GM11168 (cell line): ENCODE measurements around the gene NINL.

Experiments
- in situ Hi-C: fragments of 300-500 bp; cut with MboI; formaldehyde crosslinking; loops from one replicate; pipeline ENCODE4 v1.12.0; 2022; ENCODE audit warnings: low sequenced_read_pairs; ENCODE audit not compliant: unreplicated experiment

The NINL gene

DNA sequence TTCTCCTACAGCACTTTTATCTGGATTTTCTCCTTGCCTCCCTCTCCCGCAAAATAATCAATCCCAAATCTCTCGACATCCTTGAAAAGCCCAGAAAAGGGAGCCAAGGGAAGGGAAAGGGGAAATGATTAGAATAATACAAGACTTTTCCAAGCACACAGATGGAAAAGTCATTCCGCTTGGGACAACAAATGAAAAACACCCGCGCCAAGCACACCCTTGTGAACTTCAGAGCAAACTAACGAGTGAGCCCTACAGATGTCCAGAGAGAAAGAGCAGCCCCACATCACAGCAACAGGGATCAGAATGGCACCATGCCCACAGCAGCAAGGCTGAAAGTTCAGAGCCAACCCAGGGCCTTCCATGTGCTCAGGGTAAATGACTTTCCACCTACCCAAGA is 49.6 kb downstream of the NINL start:
- in situ Hi-C loops, result no loop called here

DNA sequence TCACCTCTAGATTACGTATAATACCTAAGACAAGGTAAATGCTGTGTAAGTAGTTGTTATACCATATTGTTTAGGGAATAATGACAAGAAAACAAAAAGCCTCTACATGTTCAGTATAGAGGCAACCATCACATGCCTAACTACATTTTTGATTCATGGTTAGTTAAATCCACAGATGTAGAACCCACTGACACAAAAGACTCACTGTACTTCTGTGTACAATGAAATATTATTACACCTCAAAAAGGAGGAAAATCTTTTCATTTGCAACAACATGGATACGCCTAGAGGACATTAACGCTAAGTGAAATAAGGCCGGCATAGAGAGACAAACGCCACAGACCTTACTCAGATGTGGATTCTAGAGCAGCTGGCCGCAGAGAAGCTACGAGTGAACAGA is 50.5 kb downstream of the NINL start:
- in situ Hi-C loops, result no loop called here

DNA sequence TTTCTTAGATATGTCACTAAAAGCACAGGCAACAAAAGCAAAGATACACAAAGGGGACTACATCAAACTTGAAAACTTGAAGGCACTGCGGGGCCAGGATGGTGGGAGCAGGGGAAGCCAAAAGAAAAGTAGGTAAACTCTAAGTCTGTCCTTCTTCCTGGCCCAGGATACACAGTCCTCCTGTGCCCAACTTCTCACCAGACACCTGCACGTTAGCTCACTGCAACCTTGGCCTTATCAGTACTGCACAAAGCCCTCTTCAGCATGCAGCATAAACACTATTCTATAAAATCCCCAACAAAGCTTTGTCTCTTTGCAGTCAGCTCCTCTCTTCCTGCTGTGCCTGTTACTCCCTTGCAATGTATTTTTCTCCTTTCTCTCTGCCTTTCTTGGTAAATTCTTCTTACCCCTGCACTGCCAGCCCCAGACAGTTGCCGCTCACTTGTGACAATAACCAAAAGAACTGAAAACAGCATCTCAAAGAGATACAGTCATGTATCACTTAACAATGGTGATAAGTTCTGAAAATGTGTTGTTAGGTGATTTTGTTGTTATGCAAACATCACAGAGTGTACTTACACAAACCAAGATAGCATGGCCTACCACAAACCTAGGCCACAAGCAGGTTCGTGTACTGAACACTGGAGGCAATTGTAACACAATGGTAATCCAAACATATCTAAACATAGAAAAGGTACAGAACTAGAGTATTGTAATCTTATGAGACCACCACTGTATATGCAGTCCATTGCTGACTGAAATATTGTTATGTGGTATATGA is 51.2 kb downstream of the NINL start:
- in situ Hi-C loops, result no loop called here

GRCh38 chr20:25532971-25533391 is 52.4 kb downstream of the NINL start:
- in situ Hi-C loops, result no loop called here

DNA sequence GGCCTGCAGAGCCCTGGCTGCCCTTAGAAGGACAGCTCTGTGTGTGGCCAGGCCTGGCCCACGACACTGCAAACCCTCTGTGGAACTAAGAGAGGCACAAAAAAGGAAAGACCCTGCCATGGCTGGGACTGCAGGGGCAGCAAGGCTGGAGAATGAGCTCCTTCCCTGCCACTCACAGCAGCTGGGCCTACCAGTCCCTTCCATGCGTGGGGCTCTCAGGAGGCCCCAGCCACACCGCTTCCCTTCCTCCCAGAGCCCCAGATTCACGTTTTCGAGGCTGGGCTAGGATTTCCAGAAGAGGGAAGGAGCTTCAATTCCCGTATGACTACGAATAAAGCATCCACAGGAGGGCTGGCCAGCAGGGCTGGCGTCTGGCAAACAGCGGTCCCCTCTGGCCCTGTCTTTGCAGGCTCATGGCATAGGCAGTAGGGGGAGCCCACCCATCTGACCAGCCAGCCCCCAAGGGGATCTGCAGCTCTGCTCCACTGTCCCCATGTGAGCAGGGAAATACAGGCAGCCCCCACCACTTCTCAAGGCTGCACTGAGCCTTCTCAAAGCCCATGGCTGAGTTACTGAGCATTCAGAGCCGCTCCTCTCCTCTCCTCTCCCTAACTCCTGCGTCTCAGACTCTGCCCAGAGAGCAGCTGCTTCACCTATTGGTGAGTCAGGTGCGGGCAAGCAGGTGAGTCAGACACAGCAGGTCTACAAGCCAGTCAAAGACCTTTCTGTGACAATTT is 53.1 kb downstream of the NINL start:
- in situ Hi-C loops, result no loop called here

- in situ Hi-C loops, result no loop called here
Measured at GRCh38 chr20:25529295-25529951, 55.9 kb downstream of the NINL start.

DNA sequence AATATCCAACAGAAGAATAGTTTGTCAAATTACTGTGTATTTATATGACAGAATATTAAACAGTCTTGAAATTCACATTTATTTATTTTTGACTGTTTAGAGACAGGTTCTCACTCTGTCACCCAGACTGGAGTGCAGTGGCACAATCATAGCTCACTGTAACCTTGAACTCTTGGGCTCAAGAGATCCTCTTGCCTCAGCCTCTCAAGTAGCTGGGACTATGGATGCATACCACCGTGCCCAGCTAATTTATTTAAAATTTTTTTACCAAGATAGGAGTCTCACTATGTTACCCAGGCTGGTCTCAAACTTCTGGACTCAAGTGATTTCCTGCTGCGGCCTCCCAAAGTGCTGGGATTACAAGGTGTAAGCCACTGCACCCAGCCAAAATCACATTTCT is 57.4 kb downstream of the NINL start:
- in situ Hi-C loops, result no loop called here

- in situ Hi-C loops, result no loop called here
Measured at GRCh38 chr20:25526446-25526845, 58.9 kb downstream of the NINL start.

- in situ Hi-C loops, result no loop called here
Measured at GRCh38 chr20:25525867-25526266, 59.5 kb downstream of the NINL start.

DNA sequence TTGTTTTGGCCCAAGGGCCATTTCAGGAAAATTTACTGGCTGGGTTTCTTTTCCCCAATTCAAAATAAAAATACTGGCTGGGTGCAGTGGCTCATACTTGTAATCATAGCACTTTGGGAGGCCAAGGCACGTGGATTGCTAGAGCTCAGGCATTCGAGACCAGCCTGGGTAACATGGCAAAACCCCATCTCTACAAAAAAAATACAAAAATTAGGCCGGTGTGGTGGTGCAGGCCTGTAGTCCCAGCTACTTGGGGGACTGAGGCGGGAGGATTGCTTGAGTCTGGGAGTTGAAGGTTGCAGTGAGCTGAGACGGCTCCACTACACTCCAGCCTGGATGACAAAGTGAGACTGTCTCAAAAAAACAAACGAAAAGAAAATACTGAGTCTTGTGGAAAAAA is 60.0 kb downstream of the NINL start:
- in situ Hi-C loops, result no loop called here

GRCh38 chr20:25521382-25521781 is 63.9 kb downstream of the NINL start:
- in situ Hi-C loops, result no loop called here

DNA sequence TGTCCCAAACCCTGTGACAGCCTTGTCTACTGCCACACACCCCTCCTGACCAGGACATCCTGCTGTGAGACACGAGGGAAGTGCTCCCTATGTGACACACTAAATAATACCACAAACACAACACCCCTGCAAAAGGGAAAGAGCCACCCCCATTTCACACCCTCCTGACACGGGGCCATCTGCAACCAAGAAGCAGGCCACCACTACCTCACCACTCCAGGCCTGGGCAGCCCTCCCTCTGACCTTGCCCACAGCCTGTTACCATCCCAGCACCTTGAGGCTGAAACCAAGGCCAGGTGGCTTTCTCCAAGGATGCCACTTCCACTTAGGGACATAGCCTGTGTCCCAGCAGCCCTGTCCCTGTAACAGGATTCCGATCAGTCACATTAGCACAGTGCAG is 68.2 kb downstream of the NINL start:
- in situ Hi-C loops, result no loop called here

- in situ Hi-C loops, result no loop called here
Measured at GRCh38 chr20:25514747-25515340, 70.5 kb downstream of the NINL start.

DNA sequence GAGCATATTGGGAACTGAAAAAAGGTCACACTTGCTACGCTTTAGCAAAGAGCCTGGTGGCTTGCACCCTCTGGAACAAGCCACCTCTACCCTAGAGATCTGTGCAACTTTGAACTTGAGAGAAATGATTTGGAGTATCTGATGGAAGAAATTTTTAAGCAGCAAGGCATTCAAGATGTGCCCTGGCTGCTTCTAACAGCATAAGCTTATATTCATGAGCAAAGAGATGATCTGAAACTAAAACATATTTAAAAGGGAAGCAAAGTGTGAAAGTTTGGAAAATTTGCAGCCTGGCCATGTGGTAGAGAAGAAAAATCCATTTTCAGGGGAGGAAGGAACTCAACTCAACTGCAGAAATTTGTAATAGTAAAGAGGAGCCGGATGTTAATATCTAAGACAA is 71.1 kb downstream of the NINL start:
- in situ Hi-C loops, result no loop called here

DNA sequence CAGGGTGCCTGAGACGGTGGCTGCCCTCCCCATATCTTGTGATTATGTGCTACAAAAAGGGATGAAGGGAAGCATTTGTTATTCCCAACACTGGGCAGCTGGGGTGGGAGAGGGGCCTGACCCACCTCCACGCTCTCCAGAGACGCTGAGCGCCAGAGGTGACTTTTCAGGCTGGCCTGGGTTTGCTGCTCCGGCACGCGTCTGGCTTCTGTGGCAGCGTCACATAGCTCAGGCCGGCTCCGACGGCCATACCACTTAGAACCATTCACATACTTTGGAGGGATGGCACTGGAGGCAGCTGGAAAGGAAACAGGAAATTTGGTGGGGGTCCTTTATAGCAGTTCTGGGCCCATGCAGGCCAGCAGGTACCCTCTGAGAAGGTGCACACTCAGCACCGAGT is 72.6 kb downstream of the NINL start:
- in situ Hi-C loops, result no loop called here

DNA sequence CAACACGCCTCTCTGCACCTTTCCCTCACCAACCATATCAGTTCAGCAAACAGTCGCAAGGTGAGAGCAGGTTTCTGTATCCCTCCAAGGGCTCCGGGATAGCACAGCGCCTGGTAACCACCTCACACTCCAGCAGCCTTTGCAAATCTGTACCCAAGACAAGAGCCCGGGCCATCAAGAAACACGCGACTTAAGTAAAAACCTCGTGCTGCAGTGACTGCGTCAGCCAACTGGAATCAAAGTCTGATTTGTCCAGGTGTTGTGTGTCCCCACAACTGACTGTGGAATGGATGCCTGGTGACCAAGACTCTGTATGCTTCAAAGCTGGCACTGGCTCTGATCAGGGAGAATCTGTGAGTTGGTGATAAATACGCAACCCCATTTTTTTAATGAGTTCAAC is 74.1 kb downstream of the NINL start:
- in situ Hi-C loops, result no loop called here

- in situ Hi-C loops, result no loop called here
Measured at GRCh38 chr20:25510721-25511120, 74.6 kb downstream of the NINL start.

DNA sequence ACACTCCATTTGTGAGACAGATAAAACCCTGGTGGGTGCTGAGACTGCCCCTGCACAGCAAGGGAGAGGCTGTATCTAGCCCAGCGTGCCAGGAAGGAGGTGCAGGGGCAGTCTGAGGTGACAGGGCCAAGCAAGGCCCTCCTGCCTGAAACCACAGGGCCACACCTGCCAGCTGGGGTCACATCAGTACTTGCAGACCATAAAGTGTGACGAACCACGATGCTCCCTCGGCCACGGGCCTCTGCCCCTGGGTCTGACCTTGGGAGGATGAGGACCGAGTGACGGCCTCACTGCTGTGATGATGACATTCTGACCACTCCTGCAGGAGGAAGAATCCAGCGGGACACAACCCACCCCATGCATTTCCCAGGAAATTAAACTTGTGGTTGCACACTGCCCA is 75.1 kb downstream of the NINL start:
- in situ Hi-C loops, result no loop called here

- in situ Hi-C loops, result no loop called here
Measured at GRCh38 chr20:25509084-25509483, 76.2 kb downstream of the NINL start.

DNA sequence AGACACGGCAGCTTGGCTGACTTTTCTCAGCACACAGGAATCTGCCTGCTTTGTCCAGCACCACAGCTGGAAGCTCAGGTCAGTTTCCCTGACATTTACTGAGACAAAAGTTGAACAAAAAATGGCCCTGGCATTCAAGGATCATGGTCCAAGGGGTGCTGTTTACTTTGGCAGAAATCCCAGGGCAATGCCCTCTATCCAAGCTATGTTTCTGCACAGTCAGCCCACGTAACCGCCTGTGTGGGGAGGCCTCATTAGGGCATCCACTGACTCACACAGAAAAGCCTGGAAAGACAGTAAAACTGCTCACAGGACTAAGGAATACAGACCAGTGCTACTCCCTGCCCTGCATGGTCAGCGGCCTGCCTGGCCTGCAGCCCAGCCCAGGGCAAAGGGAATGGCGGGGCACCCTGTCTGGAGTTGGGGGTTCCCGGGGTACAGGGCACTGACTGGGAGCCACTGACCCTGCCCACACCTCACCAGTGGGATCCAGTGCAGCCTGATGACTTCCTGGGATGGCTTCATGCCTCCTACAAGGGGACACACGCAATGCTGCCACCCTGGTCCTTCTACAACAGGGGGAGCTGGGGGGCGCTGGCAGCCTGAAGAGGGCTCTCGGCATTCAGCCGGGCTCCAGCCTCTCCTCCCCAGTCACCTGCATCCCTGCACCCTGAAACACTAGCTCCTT is 77.1 kb downstream of the NINL start:
- in situ Hi-C loops, result no loop called here
